NT2/D1 (cell line): Measurements from ENCODE around the gene RALGDS.
"Not testable (repeated sequence)": the region's sequence is repeated elsewhere in the genome, so short reads cannot be mapped to it uniquely, and the experiment has no call there.

Experiments used
- YY1 ChIP-seq: IDR thresholded peaks from 2 replicates; pipeline ENCODE4 v1.6.1; 2011; ENCODE audit not compliant: insufficient read length, insufficient read depth
- ZNF274 ChIP-seq: IDR thresholded peaks from 2 replicates; pipeline ENCODE4 v1.6.1; 2011; ENCODE audit warnings: mild to moderate bottlenecking, low read depth, low read length

- TF ChIP-seq ZNF274, YY1: not testable (repeated sequence)
Measured at GRCh38 chr9:133094351-133094750, 26.7 kb downstream of the RALGDS start.
